GM12878 (cell line): ENCODE measurements around the gene CLASRP. TPM values are rescaled to one million over a fixed set of nuclear protein-coding genes. Genes with fewer than 3 reads are reported as not detected.

Source experiments
- ATAC-seq: fragments of 200-7000 bp; cut with Tn5 transposase; 3 replicates; pipeline ENCODE4 v1.9.1; 2020; ENCODE audit warnings: mild to moderate bottlenecking, moderate library complexity
- BruUV-seq: library from RNA; stranded (reverse); fragments of 400-500 nt; replicated peaks from 2 replicates; lab custom pipeline; 2021; lab: Mats Ljungman, UMichigan
- CTCF ChIA-PET: fragments of 300-600 bp; sonication (Branson Sonifier 250); formaldehyde crosslinking; extraction: SDS; loops from one replicate; lab custom pipeline; 2021; ENCODE audit warnings: inconsistent platforms; lab: Yijun Ruan, JAX
- POLR2A ChIA-PET: fragments of 350-600 bp; formaldehyde crosslinking; extraction: SDS; loops from one replicate; lab custom pipeline; 2021; ENCODE audit warnings: inconsistent platforms; lab: Charles Lee
- RAD21 ChIA-PET: fragments of 300-600 bp; sonication (Branson Sonifier 250); formaldehyde crosslinking; loops from one replicate; lab custom pipeline; 2023; ENCODE audit warnings: antibody characterized with exemption; ENCODE audit not compliant: unreplicated experiment; lab: Charles Lee
- SMC1A ChIA-PET: fragments of 300-600 bp; sonication (Branson Sonifier 250); formaldehyde crosslinking; loops from one replicate; lab custom pipeline; 2023; ENCODE audit not compliant: unreplicated experiment, uncharacterized antibody; lab: Charles Lee
- DNase-seq: peaks from one replicate; pipeline ENCODE4 v3.0.0-alpha.2; 2011; ENCODE audit warnings: low read depth, low spot score
- FAIRE-seq: peaks from 3 replicates; lab custom pipeline; 2011; peaks lifted over from hg19 to GRCh38; lab: Jason Lieb, UNC
- H2AFZ ChIP-seq: 2 replicates; pipeline ENCODE4 v1.6.0; 2011; ENCODE audit warnings: low read depth, low read length, control low read depth; ENCODE audit not compliant: control insufficient read depth
- H3K27ac ChIP-seq: 2 replicates; pipeline ENCODE4 v1.5.1; 2011; ENCODE audit warnings: control low read depth; ENCODE audit not compliant: control insufficient read depth, insufficient read depth
- H3K27me3 ChIP-seq, 2 experiments: replicated peaks in 1 of 2; 2 replicates each; pipeline versions ENCODE4 v1.6.0 to v1.6.1; 2011; ENCODE audit warnings: low read length in 1 of 2; ENCODE audit not compliant: control insufficient read depth in 2 of 2, insufficient read depth in 2 of 2
- H3K36me3 ChIP-seq, 2 experiments: 2 replicates each; pipeline ENCODE4 v1.5.1; 2011; ENCODE audit warnings: low read length in 1 of 2; ENCODE audit not compliant: control insufficient read depth in 2 of 2, insufficient read depth in 2 of 2
- H3K4me1 ChIP-seq: 2 replicates; pipeline ENCODE4 v1.6.1; 2011; ENCODE audit warnings: mild to moderate bottlenecking, low read length, moderate library complexity, mixed read lengths; ENCODE audit not compliant: control insufficient read depth, insufficient read depth
- H3K4me2 ChIP-seq: 2 replicates; pipeline ENCODE4 v1.6.0; 2011; ENCODE audit warnings: control low read depth; ENCODE audit not compliant: control insufficient read depth, insufficient read depth
- H3K4me3 ChIP-seq: fragments of 200-600 bp; sonication (generic); 2 replicates; pipeline ENCODE4 v1.5.1; 2016
- H3K79me2 ChIP-seq: 2 replicates; pipeline ENCODE4 v1.6.0; 2011; ENCODE audit warnings: low read length; ENCODE audit not compliant: control insufficient read depth, insufficient read depth
- H3K9ac ChIP-seq: 2 replicates; pipeline ENCODE4 v1.8.0; 2011; ENCODE audit warnings: low read length, control low read depth, mixed read lengths; ENCODE audit not compliant: control insufficient read depth, insufficient read depth
- H3K9me3 ChIP-seq: replicated peaks from 3 replicates; pipeline ENCODE4 v1.5.1; 2011; ENCODE audit warnings: mild to moderate bottlenecking, low read length; ENCODE audit not compliant: control insufficient read depth, insufficient read depth
- H4K20me1 ChIP-seq: 2 replicates; pipeline ENCODE4 v1.6.0; 2011; ENCODE audit not compliant: control insufficient read depth, insufficient read depth
- MLLT1 ChIP-seq: fragments of 450-650 bp; IDR thresholded peaks from 2 replicates; pipeline ENCODE4 v1.6.1; 2016; ENCODE audit warnings: mild to moderate bottlenecking
- PKNOX1 ChIP-seq: fragments of 450-650 bp; IDR thresholded peaks from 2 replicates; pipeline ENCODE4 v1.6.1; 2016; ENCODE audit warnings: mild to moderate bottlenecking
- SPI1 ChIP-seq: IDR thresholded peaks from 2 replicates; pipeline ENCODE4 v1.6.1; 2011; ENCODE audit warnings: low read depth, mild to moderate bottlenecking, low read length, moderate library complexity, borderline replicate concordance; ENCODE audit not compliant: insufficient read depth
- SUZ12 ChIP-seq: fragments of 200-600 bp; sonication (generic); IDR thresholded peaks from one replicate; pipeline ENCODE4 v1.6.1; 2018; ENCODE audit warnings: antibody characterized with exemption, mild to moderate bottlenecking; ENCODE audit not compliant: unreplicated experiment
- WGBS: methylation state at CpG from one replicate; pipeline ENCODE4 v1.1.6; 2016; ENCODE audit warnings: low lambda C conversion rate; ENCODE audit not compliant: insufficient replicate concordance, insufficient coverage; ENCODE audit errors: missing lambda C conversion rate; 5-methylcytosine and 5-hydroxymethylcytosine counted together
- in situ Hi-C: fragments of 300-500 bp; cut with MboI; formaldehyde crosslinking; loops from 9 replicates; pipeline ENCODE4 v1.14.3; 2018; ENCODE audit warnings: mixed read lengths
- intact Hi-C: fragments of 100-400 bp; cut with micrococcal nuclease; formaldehyde crosslinking; loops from one replicate; pipeline ENCODE4 v1.14.2; 2022; ENCODE audit not compliant: unreplicated experiment
- polyA plus RNA-seq, 11 experiments: library from polyadenylated mRNA; depleted of rRNA in 4 of 11; unstranded in 6 of 11; stranded (reverse) in 5 of 11; fragments of >200 nt; fragmentation: Nextera tagmentation in 4 of 11; fragmentation: Illumina TruSeq in 1 of 11; extraction: Ambion mirVana in 4 of 11; extraction: Trizol in 1 of 11; gene quantifications; 1 replicate in 1 of 11; 2 replicates in 10 of 11; pipeline versions ENCODE4 v1.2.1 to v1.2.3, GENCODE V29; 2011 to 2016; ENCODE audit warnings: inconsistent platforms in 2 of 11, missing spikeins in 2 of 11, low read depth in 1 of 11
- total RNA-seq, 4 experiments: library from RNA; depleted of rRNA in 3 of 4; stranded (reverse); fragments of >200 nt in 3 of 4; fragmentation: Illumina TruSeq in 1 of 4; extraction: Trizol in 1 of 4; gene quantifications; 2 replicates each; pipeline versions ENCODE4 v1.2.1 to v1.2.3, GENCODE V29; 2013 to 2021

The CLASRP gene
- total and polyA plus RNA-seq, 10 of the 15 experiments (the other 5 are each of a cell fraction or from before 2014, with no cell fraction given), result 0.68 to 75.8 (median 30.2) TPM

GRCh38 chr19:45040059-45040771, 1.4 kb downstream of the CLASRP start:
- Histone ChIP-seq H3K9me3 (no peaks in the 10 kb centered on the region), H4K20me1 (peaks cover 7% of the 10 kb centered on the region; the same call in 1 of the 2 replicates), H3K4me3 (peak overlapping the region; percentile 76), H3K4me2 (peak overlapping the region; percentile 73), H3K4me1 (peaks cover 10% of the 10 kb centered on the region), H3K79me2 (peaks cover 49% of the 10 kb centered on the region), H3K36me3 (peaks cover 10 to 35% of the 10 kb centered on the region in 2 experiments; a peak in 2 of 4 replicates), H3K9ac (peak overlapping the region; percentile 95; the same call in 1 of the 2 replicates), H3K27ac (no peak overlapping the region), H2AFZ (no peak overlapping the region), H3K27me3 (no peaks in the 10 kb centered on the region)
- intact Hi-C loops, result no loop called here
- peak; percentile 54 for FAIRE-seq
- TF ChIP-seq SUZ12 (no peak), SPI1 (peak; percentile 84), MLLT1 (peak; percentile 59), PKNOX1 (no peak)
- 0 out of 3 replicates have a peak, but pooled peaks have one; percentile 7 for ATAC-seq
- BruUV-seq, result TSS peak; percentile 72
- in situ Hi-C loops, result no loop called here
- no peak for DNase-seq
- ChIA-PET SMC1A (interaction anchor here (0.6 to 2.8 kb wide), 13 partner anchors 7 to 269 kb away, joined by 3 to 10 read pairs (median 4); partner anchors contain the start of gene CLPTM1), CTCF (interaction anchor here (1.1 to 2.9 kb wide), 8 partner anchors 11 to 147 kb away, joined by 3 to 14 read pairs (median 4); no protein-coding TSS in a partner anchor), POLR2A (interaction anchor here (0.6 to 1.9 kb wide), 10 partner anchors 9 to 136 kb away, joined by 3 to 9 read pairs (median 5); partner anchors contain the start of genes CLPTM1, PPP1R37 and ZNF296), RAD21 (interaction anchor here (0.8 to 3.3 kb wide), 7 partner anchors 9 to 50 kb away, joined by 3 to 21 read pairs (median 5); no protein-coding TSS in a partner anchor)
- WGBS, result 70% methylated on average over 19 of the region's 19 CpGs
